SK-N-SH (cell line): ENCODE results near the gene MFSD11. TPM values are rescaled to one million over a fixed set of nuclear protein-coding genes. Genes with fewer than 3 reads are reported as not detected.

Experiments used
- ELF1 ChIP-seq: IDR thresholded peaks from 2 replicates; pipeline ENCODE4 v1.4.0; 2012
- EP300 ChIP-seq, 2 experiments: IDR thresholded peaks; 2 replicates each; pipeline versions ENCODE4 v1.4.0 to v1.6.1; 2012; ENCODE audit warnings: borderline replicate concordance in 1 of 2, low read depth in 1 of 2, low read length in 1 of 2
- FOSL2 ChIP-seq: IDR thresholded peaks from 2 replicates; pipeline ENCODE4 v1.4.0; 2012; ENCODE audit warnings: low read depth, mild to moderate bottlenecking, moderate library complexity, borderline replicate concordance
- FOXJ3 ChIP-seq: sonication (generic); formaldehyde crosslinking; IDR thresholded peaks from 2 replicates; pipeline ENCODE4 v1.5.1; 2020; ENCODE audit warnings: mild to moderate bottlenecking, missing genetic modification reagents
- GABPA ChIP-seq: IDR thresholded peaks from 2 replicates; pipeline ENCODE4 v1.4.0; 2012; ENCODE audit warnings: low read depth, mild to moderate bottlenecking
- GATA2 ChIP-seq: sonication (generic); formaldehyde crosslinking; IDR thresholded peaks from 2 replicates; pipeline ENCODE4 v1.5.0; 2020; ENCODE audit warnings: mild to moderate bottlenecking, missing genetic modification reagents
- MEF2A ChIP-seq: IDR thresholded peaks from 2 replicates; pipeline ENCODE4 v1.4.0; 2012; ENCODE audit warnings: low read depth, borderline replicate concordance
- MXI1 ChIP-seq: IDR thresholded peaks from 2 replicates; pipeline ENCODE4 v1.6.1; 2012; ENCODE audit warnings: mild to moderate bottlenecking, low read depth, low read length, improper control_type of control experiment
- NFIC ChIP-seq: IDR thresholded peaks from 2 replicates; pipeline ENCODE4 v1.4.0; 2012; ENCODE audit warnings: borderline replicate concordance
- NRF1 ChIP-seq: IDR thresholded peaks from 2 replicates; pipeline ENCODE4 v1.6.1; 2012; ENCODE audit warnings: low read depth, mild to moderate bottlenecking, low read length
- POLR2AphosphoS5 ChIP-seq: IDR thresholded peaks from 2 replicates; pipeline ENCODE4 v1.6.1; 2012; ENCODE audit warnings: low read depth, low read length
- RCOR1 ChIP-seq: fragments of 150-350 bp; IDR thresholded peaks from 2 replicates; pipeline ENCODE4 v1.6.1; 2017; ENCODE audit warnings: antibody characterized with exemption, low read length
- REST ChIP-seq: IDR thresholded peaks from 2 replicates; pipeline ENCODE4 v1.6.1; 2012; ENCODE audit warnings: mild to moderate bottlenecking, low read depth, low read length, moderate library complexity
- RFX5 ChIP-seq: IDR thresholded peaks from 2 replicates; pipeline ENCODE4 v1.6.1; 2012; ENCODE audit warnings: mild to moderate bottlenecking, improper control_type of control experiment, low read length
- SIN3A ChIP-seq: IDR thresholded peaks from 2 replicates; pipeline ENCODE4 v1.6.1; 2012; ENCODE audit warnings: low read depth, mild to moderate bottlenecking, low read length, moderate library complexity, borderline replicate concordance
- SMC3 ChIP-seq: IDR thresholded peaks from 2 replicates; pipeline ENCODE4 v1.6.1; 2012; ENCODE audit warnings: low read depth, low read length, improper control_type of control experiment
- TAF1 ChIP-seq: IDR thresholded peaks from 2 replicates; pipeline ENCODE4 v1.6.1; 2012; ENCODE audit warnings: low read depth, mild to moderate bottlenecking, low read length, moderate library complexity, borderline replicate concordance
- TCF12 ChIP-seq: IDR thresholded peaks from 2 replicates; pipeline ENCODE4 v1.4.0; 2012
- polyA plus RNA-seq, 3 experiments: library from polyadenylated mRNA; depleted of rRNA; stranded (reverse); fragments of >200 nt; gene quantifications; 2 replicates each; pipeline ENCODE4 v1.2.3, GENCODE V29; 2012
- TF ChIP-seq, protein P1 (sequence below): IDR thresholded peaks from 2 replicates; pipeline ENCODE4 v1.4.0; 2012; ENCODE audit warnings: low read depth
- TF ChIP-seq, protein P2 (sequence below): IDR thresholded peaks from 2 replicates; pipeline ENCODE4; 2012
- TF ChIP-seq, protein P3 (sequence below): IDR thresholded peaks from 2 replicates; pipeline ENCODE4 v1.4.0; 2012; ENCODE audit warnings: low read depth, borderline replicate concordance

The MFSD11 gene
- polyA plus RNA-seq, 1 of the 3 experiments (the other 2 are of a cell fraction): 22.7 TPM

DNA sequence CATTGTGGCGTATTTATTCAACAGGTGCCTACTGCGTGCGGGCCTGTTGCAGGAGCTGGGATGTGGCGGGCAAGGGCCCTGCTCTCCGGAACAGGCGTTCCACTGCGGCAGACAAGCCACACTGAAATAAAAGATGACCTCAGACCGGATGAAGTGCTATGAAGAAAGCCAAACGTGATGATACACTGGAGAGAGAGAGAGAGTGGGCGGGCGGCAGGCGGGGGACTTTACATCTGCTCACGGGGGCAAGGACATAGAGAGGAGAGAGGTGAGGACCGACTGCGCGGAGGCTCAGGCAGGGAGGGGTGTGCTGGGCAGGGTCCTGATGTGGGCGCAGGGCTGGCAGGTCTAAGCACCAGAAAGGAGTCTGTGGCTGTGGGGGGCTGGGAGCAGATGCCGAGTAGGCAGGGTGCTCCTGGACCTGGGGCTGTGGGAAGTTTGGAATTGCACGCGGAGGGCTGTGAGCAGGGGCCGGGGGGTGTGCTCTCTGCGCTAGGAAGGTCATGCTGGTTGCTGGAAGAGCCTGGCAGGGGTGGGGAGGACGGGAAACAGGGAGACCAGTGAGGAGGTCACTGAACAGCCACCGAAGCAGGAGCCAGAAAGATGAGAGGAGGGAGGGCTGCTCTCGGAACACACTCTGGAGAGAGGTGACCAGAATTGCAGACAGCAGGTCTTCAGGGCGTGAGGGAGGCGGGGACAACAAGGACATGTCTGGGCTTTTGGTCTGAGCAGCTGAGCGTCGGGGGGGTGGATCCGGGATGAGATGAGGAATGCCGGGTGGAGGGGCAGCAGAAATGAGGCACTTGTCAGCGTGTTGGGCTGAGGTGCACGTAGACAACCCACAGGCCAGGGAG is 37.1 kb upstream of the MFSD11 start (continued):
- TF ChIP-seq RFX5 (no peak), FOXJ3 (CRISPR knock-in tag) (no peak), TCF12 (peak; percentile 77), MEF2A (no peak; the same call in 1 of the 2 replicates), MXI1 (peak; percentile 34), TAF1 (peak; percentile 64; the same call in 1 of the 2 replicates), FOSL2 (no peak; the same call in 1 of the 2 replicates), EP300 (IDR thresholded peaks at IDR 0.05; ENCODE audit: borderline replicate concordance in 1 of 2, low read depth in 1 of 2, low read length in 1 of 2) (no peak; a peak in 1 of 4 replicates), REST (peak; percentile 36; the same call in 1 of the 2 replicates), NRF1 (no peak), RCOR1 (no peak), GATA2 (CRISPR knock-in tag) (no peak), NFIC (peak; percentile 52; the same call in 1 of the 2 replicates), ELF1 (no peak), SMC3 (no peak), GABPA (peak; percentile 37; the same call in 1 of the 2 replicates), SIN3A (no peak), POLR2AphosphoS5 (peak; percentile 51; the same call in 1 of the 2 replicates)
- TF ChIP-seq, protein P1, sequence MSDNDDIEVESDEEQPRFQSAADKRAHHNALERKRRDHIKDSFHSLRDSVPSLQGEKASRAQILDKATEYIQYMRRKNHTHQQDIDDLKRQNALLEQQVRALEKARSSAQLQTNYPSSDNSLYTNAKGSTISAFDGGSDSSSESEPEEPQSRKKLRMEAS: peak; percentile 60; the same call in 1 of the 2 replicates
- TF ChIP-seq, protein P2, sequence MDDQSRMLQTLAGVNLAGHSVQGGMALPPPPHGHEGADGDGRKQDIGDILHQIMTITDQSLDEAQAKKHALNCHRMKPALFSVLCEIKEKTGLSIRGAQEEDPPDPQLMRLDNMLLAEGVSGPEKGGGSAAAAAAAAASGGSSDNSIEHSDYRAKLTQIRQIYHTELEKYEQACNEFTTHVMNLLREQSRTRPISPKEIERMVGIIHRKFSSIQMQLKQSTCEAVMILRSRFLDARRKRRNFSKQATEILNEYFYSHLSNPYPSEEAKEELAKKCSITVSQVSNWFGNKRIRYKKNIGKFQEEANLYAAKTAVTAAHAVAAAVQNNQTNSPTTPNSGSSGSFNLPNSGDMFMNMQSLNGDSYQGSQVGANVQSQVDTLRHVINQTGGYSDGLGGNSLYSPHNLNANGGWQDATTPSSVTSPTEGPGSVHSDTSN: peak; percentile 68
- TF ChIP-seq, protein P3, sequence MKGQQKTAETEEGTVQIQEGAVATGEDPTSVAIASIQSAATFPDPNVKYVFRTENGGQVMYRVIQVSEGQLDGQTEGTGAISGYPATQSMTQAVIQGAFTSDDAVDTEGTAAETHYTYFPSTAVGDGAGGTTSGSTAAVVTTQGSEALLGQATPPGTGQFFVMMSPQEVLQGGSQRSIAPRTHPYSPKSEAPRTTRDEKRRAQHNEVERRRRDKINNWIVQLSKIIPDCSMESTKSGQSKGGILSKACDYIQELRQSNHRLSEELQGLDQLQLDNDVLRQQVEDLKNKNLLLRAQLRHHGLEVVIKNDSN: no peak
- TF ChIP-seq, all 33 proteins: peak for 10
